CD8-positive, alpha-beta memory T cell (primary cell): ENCODE results near the gene PRKAG2. TPM values are rescaled to one million over a fixed set of nuclear protein-coding genes. Genes with fewer than 3 reads are reported as not detected.

Experiments
- CTCF ChIA-PET: fragments of 350-600 bp; sonication (Branson Sonifier 250); formaldehyde crosslinking; loops from one replicate; lab custom pipeline; 2021; ENCODE audit warnings: antibody characterized with exemption; lab: Charles Lee
- POLR2A ChIA-PET: fragments of 350-600 bp; sonication (Branson Sonifier 250); formaldehyde crosslinking; loops from one replicate; lab custom pipeline; 2021; ENCODE audit warnings: antibody characterized with exemption; lab: Charles Lee
- DNase-seq, 5 donors: peaks; one replicate each; pipeline versions ENCODE4 v3.0.0 to v3.0.0-alpha.2; 2020 to 2022; ENCODE audit warnings: mixed read lengths in 1 of 5
- H3K27ac ChIP-seq: one replicate; pipeline ENCODE4 v1.7.0; 2013; ENCODE audit warnings: low read depth, mild to moderate bottlenecking, low read length, moderate library complexity
- H3K27me3 ChIP-seq: 2 replicates; pipeline ENCODE4 v1.7.0; 2013; ENCODE audit warnings: low read length, mild to moderate bottlenecking; ENCODE audit not compliant: insufficient read depth, poor library complexity, severe bottlenecking
- H3K36me3 ChIP-seq: 2 replicates; pipeline ENCODE4 v1.7.0; 2013; ENCODE audit warnings: mild to moderate bottlenecking, low read length, moderate library complexity; ENCODE audit not compliant: insufficient read depth
- H3K4me1 ChIP-seq: 2 replicates; pipeline ENCODE4 v1.7.0; 2013; ENCODE audit warnings: mild to moderate bottlenecking, low read length, moderate library complexity; ENCODE audit not compliant: insufficient read depth
- H3K4me3 ChIP-seq: 2 replicates; pipeline ENCODE4 v1.7.0; 2013; ENCODE audit warnings: mild to moderate bottlenecking, low read length
- H3K9me3 ChIP-seq: 2 replicates; pipeline ENCODE4 v1.7.0; 2013; ENCODE audit warnings: mild to moderate bottlenecking, low read length
- H3K27ac Mint-ChIP-seq, 8 donors: one replicate each; pipeline ENCODE4 v1.8.0; 2020 to 2021; ENCODE audit warnings: mixed read lengths in 8 of 8, mild to moderate bottlenecking in 6 of 8, inconsistent platforms in 3 of 8, moderate library complexity in 3 of 8
- H3K27me3 Mint-ChIP-seq, 2 donors: one replicate each; pipeline ENCODE4 v1.8.0; 2020 to 2021; ENCODE audit warnings: mixed read lengths in 2 of 2, mild to moderate bottlenecking in 1 of 2, moderate library complexity in 1 of 2
- H3K36me3 Mint-ChIP-seq, 3 donors: one replicate each; pipeline ENCODE4 v1.8.0; 2020 to 2021; ENCODE audit warnings: mixed read lengths in 3 of 3, inconsistent platforms in 1 of 3, mild to moderate bottlenecking in 1 of 3
- H3K4me1 Mint-ChIP-seq, 3 donors: one replicate each; pipeline ENCODE4 v1.8.0; 2020 to 2021; ENCODE audit warnings: mixed read lengths in 3 of 3, inconsistent platforms in 1 of 3, mild to moderate bottlenecking in 1 of 3
- H3K4me3 Mint-ChIP-seq, 7 donors: one replicate each; pipeline ENCODE4 v1.8.0; 2020 to 2021; ENCODE audit warnings: mixed read lengths in 7 of 7, mild to moderate bottlenecking in 6 of 7, moderate library complexity in 4 of 7, inconsistent platforms in 2 of 7
- H3K9me3 Mint-ChIP-seq, 5 donors: one replicate each; pipeline ENCODE4 v1.8.0; 2020 to 2022; ENCODE audit warnings: mixed read lengths in 5 of 5, mild to moderate bottlenecking in 3 of 5, moderate library complexity in 2 of 5, inconsistent platforms in 1 of 5
- polyA plus RNA-seq: library from polyadenylated mRNA; unstranded; fragments of 300-500 nt; fragmentation: Illumina TruSeq; gene quantifications from one replicate; pipeline ENCODE4 v1.2.3, GENCODE V29; 2021
- total RNA-seq, 2 experiments: library from RNA; stranded (reverse); gene quantifications; one replicate each; pipeline ENCODE4 v1.2.3, GENCODE V29; 2021

Gene PRKAG2
- total and polyA plus RNA-seq, 3 experiments from 2014 or later = 23.1 to 31.4 (median 27.2) TPM

GRCh38 chr7:151849008-151849878 lies 27.7 kb downstream of the PRKAG2 start:
- Mint-ChIP-seq H3K4me1 (peaks cover 22 to 38% (median 34%) of the 10 kb centered on the region in 3 donors), H3K4me3 (no peak overlapping the region), H3K36me3 (peaks cover 0 to 22% (median 0%) of the 10 kb centered on the region in 3 donors), H3K27me3 (no peaks in the 10 kb centered on the region), H3K9me3 (no peaks in the 10 kb centered on the region), H3K27ac (peak overlapping the region in 1 of 8 donors; percentile 23)
- no peak overlapping the region for H3K27ac ChIP-seq
- no peaks in the 10 kb centered on the region for H3K36me3 ChIP-seq
- peaks cover 12% of the 10 kb centered on the region for H3K4me1 ChIP-seq
- no peaks in the 10 kb centered on the region for H3K9me3 ChIP-seq
- H3K27me3 ChIP-seq = no peaks in the 10 kb centered on the region
- POLR2A ChIA-PET = no interaction called here
- CTCF ChIA-PET = no interaction called here
- no peak overlapping the region for H3K4me3 ChIP-seq
- no peak for DNase-seq

DNA sequence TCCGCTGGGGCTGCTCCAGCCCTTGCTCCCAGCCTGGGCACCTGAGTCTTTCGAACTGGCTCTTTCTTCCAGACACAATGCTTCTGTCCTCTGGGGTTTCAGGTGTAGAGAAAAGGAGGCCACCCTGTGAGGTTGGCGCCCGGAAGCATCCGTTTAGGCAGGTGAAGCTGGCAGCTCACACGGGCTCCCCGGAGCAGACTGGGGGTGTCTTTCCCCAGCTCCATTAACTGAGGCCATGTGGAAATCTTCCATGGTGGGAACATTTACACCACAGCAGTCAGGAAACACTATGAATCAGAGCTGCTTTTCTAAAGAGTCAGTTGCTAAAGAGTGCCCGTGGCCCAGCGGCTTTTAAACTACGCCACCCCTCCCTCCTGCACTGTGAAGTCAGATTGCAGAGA lies 29.2 kb downstream of the PRKAG2 start:
- Histone ChIP-seq H3K27me3 (no peaks in the 10 kb centered on the region), H3K36me3 (no peaks in the 10 kb centered on the region), H3K27ac (no peak overlapping the region), H3K9me3 (no peaks in the 10 kb centered on the region), H3K4me3 (no peak overlapping the region), H3K4me1 (peaks cover 12% of the 10 kb centered on the region)
- no peak for DNase-seq
- Mint-ChIP-seq H3K4me1 (peaks cover 15 to 23% (median 22%) of the 10 kb centered on the region in 3 donors), H3K36me3 (peaks cover 0 to 32% (median 0%) of the 10 kb centered on the region in 3 donors), H3K9me3 (no peaks in the 10 kb centered on the region), H3K4me3 (peak overlapping the region in 1 of 7 donors; percentile 18), H3K27me3 (no peaks in the 10 kb centered on the region), H3K27ac (no peak overlapping the region)
- ChIA-PET POLR2A (interaction anchor here (1.1 kb wide), 1 partner anchor 8 kb away, joined by 3 read pairs; no protein-coding TSS in a partner anchor), CTCF (no interaction called here)

- POLR2A ChIA-PET = interaction anchor here (1.1 kb wide), 1 partner anchor 7 kb away, joined by 3 read pairs; no protein-coding TSS in a partner anchor
- Histone ChIP-seq H3K36me3 (no peaks in the 10 kb centered on the region), H3K27ac (no peak overlapping the region), H3K27me3 (no peaks in the 10 kb centered on the region), H3K4me1 (peaks cover 11% of the 10 kb centered on the region), H3K9me3 (no peaks in the 10 kb centered on the region), H3K4me3 (no peak overlapping the region)
- peaks cover 0 to 32% (median 0%) of the 10 kb centered on the region in 3 donors for H3K36me3 Mint-ChIP-seq
- no peak for DNase-seq
- H3K27me3 Mint-ChIP-seq = no peaks in the 10 kb centered on the region
- H3K4me1 Mint-ChIP-seq = peaks cover 12 to 19% (median 18%) of the 10 kb centered on the region in 3 donors
- CTCF ChIA-PET = no interaction called here
- H3K4me3 Mint-ChIP-seq = no peak overlapping the region
- no peaks in the 10 kb centered on the region for H3K9me3 Mint-ChIP-seq
- peak overlapping the region in 2 of 8 donors; percentile 37 to 64 for H3K27ac Mint-ChIP-seq
These were observed 29.8 kb downstream of the PRKAG2 start for GRCh38 chr7:151847136-151847535.

GRCh38 chr7:151845412-151846205 lies 31.3 kb downstream of the PRKAG2 start:
- ChIA-PET POLR2A (no interaction called here), CTCF (no interaction called here)
- no peak overlapping the region for H3K27ac ChIP-seq
- peaks cover 0 to 31% (median 0%) of the 10 kb centered on the region in 3 donors for H3K36me3 Mint-ChIP-seq
- H3K9me3 Mint-ChIP-seq = no peaks in the 10 kb centered on the region
- peaks cover 2 to 6% (median 3%) of the 10 kb centered on the region in 3 donors for H3K4me1 Mint-ChIP-seq
- no peaks in the 10 kb centered on the region for H3K9me3 ChIP-seq
- H3K27ac Mint-ChIP-seq = peak overlapping the region in 1 of 8 donors; percentile 54
- H3K4me3 Mint-ChIP-seq = no peak overlapping the region
- no peaks in the 10 kb centered on the region for H3K27me3 Mint-ChIP-seq
- DNase-seq = no peak
- no peaks in the 10 kb centered on the region for H3K4me1 ChIP-seq
- H3K27me3 ChIP-seq = no peaks in the 10 kb centered on the region
- no peaks in the 10 kb centered on the region for H3K36me3 ChIP-seq
- H3K4me3 ChIP-seq = no peak overlapping the region

GRCh38 chr7:151844825-151845200 lies 32.1 kb downstream of the PRKAG2 start:
- no peak overlapping the region for H3K27ac ChIP-seq
- no peak overlapping the region for H3K4me3 Mint-ChIP-seq
- CTCF ChIA-PET = no interaction called here
- H3K4me1 Mint-ChIP-seq = peaks cover 8 to 10% (median 9%) of the 10 kb centered on the region in 3 donors
- no peak overlapping the region for H3K27ac Mint-ChIP-seq
- peaks cover 0 to 31% (median 0%) of the 10 kb centered on the region in 3 donors for H3K36me3 Mint-ChIP-seq
- H3K27me3 Mint-ChIP-seq = no peaks in the 10 kb centered on the region
- no peaks in the 10 kb centered on the region for H3K36me3 ChIP-seq
- H3K9me3 ChIP-seq = no peaks in the 10 kb centered on the region
- DNase-seq = no peak
- H3K4me1 ChIP-seq = peaks cover 7% of the 10 kb centered on the region
- no peaks in the 10 kb centered on the region for H3K27me3 ChIP-seq
- POLR2A ChIA-PET = no interaction called here
- H3K4me3 ChIP-seq = no peak overlapping the region
- H3K9me3 Mint-ChIP-seq = no peaks in the 10 kb centered on the region

- Mint-ChIP-seq H3K27me3 (no peaks in the 10 kb centered on the region), H3K4me3 (no peak overlapping the region), H3K27ac (peak overlapping the region in 2 of 8 donors; percentile 11 to 68), H3K36me3 (peaks cover 0 to 27% (median 0%) of the 10 kb centered on the region in 3 donors), H3K9me3 (no peaks in the 10 kb centered on the region), H3K4me1 (peaks cover 10 to 14% (median 13%) of the 10 kb centered on the region in 3 donors)
- no peaks in the 10 kb centered on the region for H3K36me3 ChIP-seq
- ChIA-PET CTCF (no interaction called here), POLR2A (no interaction called here)
- H3K27me3 ChIP-seq = no peaks in the 10 kb centered on the region
- no peaks in the 10 kb centered on the region for H3K9me3 ChIP-seq
- H3K27ac ChIP-seq = no peak overlapping the region
- DNase-seq = no peak
- no peak overlapping the region for H3K4me3 ChIP-seq
- H3K4me1 ChIP-seq = peaks cover 13% of the 10 kb centered on the region
These were observed 32.7 kb downstream of the PRKAG2 start for GRCh38 chr7:151844071-151844824.

DNA sequence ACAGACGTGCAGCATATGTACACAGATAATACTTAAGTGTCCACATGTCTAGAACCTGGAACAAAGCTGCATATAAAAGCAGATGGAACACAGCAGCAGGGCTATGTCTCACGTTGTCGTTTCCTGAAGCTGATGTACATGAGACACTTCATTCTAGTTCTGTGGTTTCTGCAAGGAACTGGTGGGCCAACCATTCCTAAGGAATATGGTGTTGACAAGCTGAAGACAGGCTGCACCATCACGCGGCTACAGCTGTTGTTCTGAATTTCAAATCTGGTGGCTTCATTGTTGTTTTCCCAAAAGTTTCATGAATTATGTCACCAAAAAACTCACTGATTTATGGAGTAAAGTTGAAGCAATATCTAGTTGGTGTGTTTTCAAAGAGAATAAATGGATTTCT lies 33.7 kb downstream of the PRKAG2 start:
- DNase-seq = no peak
- H3K9me3 ChIP-seq = no peaks in the 10 kb centered on the region

More for the DNA sequence above, 33.7 kb downstream of the PRKAG2 start:
- H3K27me3 Mint-ChIP-seq = no peaks in the 10 kb centered on the region
- Histone ChIP-seq H3K4me1 (peaks cover 22% of the 10 kb centered on the region), H3K27ac (no peak overlapping the region), H3K4me3 (no peak overlapping the region), H3K27me3 (no peaks in the 10 kb centered on the region), H3K36me3 (no peaks in the 10 kb centered on the region)
- peaks cover 0 to 25% (median 0%) of the 10 kb centered on the region in 3 donors for H3K36me3 Mint-ChIP-seq
- CTCF ChIA-PET = no interaction called here
- H3K27ac Mint-ChIP-seq = peak overlapping the region in 1 of 8 donors; percentile 26
- peaks cover 18 to 21% (median 20%) of the 10 kb centered on the region in 3 donors for H3K4me1 Mint-ChIP-seq
- H3K4me3 Mint-ChIP-seq = no peak overlapping the region
- H3K9me3 Mint-ChIP-seq = no peaks in the 10 kb centered on the region
- POLR2A ChIA-PET = no interaction called here
